GM21367 (cell line): ENCODE results near the gene MYO5A.

Experiments used
- ATAC-seq: cut with Tn5 transposase; IDR thresholded peaks from one replicate; pipeline ENCODE4 v1.9.1; 2021; ENCODE audit not compliant: unreplicated experiment

The MYO5A gene

DNA sequence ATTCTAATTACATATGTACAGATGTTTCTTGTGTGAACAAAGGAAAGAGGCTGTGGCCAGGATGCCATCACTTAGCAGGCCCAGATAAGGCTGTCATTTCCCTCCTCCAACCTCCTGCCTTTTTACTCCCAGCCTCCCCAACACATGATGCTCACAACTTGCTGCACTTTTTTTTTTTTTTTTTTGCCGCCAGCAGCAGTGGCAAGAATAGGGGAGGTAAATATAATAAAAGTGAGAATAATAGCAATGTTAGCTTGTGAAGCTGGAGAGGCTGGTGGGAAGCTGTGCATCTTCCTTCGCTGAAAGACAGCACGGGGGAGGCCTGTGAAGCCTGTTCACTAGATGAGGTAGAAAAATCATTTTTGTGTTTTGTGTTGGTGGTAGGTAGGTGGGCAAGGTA lies 190.6 kb downstream of the MYO5A start:
- no peak for ATAC-seq

DNA sequence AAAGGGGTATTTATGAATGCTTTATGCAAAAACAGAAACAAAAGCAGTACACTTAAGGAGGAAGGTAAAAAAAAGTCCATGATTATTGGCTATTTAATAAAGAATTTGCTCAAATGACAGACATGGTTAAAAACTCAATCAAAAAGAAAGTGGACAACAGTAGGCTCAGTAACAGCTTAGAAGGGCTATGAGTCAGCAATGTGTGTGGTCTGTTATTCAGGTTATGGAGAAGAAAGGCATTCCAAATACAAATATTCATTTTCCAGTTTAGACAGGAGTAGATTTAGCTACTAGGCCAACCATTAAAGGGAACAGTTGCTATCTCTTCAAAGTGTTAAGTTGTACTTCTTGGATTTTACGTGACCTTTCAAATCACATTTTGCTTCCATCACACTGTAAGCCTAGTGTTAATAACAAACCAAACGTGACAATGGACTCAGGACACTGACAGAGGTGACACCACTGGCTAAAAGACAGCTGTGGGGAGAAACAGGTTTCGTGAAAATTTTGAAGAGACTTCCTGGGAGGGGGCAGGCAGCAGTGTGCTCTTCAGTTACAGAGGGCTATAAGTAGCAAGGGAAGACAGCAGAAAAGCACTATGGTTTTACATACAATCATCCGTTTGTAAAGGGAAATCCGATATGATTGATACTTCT lies 191.4 kb downstream of the MYO5A start:
- no peak for ATAC-seq

DNA sequence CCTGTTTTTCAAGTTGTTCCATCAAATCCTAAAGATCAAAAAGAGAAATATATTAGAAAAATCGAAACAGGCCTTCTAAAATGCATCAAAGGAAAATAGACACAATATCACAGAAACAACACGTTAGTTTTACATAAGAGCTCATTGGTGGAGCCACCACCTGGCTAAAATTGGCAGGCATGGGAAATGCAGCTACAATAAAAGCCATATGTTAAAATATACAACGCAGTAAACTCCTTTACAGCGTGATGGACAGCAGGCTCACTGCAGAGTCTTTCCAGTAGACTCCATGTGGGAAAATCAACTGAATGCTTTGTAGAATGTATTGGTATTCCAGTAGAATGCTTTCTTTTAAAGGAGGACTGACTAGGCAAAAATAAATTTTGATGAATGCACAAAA lies 192.2 kb downstream of the MYO5A start:
- ATAC-seq, result no peak

DNA sequence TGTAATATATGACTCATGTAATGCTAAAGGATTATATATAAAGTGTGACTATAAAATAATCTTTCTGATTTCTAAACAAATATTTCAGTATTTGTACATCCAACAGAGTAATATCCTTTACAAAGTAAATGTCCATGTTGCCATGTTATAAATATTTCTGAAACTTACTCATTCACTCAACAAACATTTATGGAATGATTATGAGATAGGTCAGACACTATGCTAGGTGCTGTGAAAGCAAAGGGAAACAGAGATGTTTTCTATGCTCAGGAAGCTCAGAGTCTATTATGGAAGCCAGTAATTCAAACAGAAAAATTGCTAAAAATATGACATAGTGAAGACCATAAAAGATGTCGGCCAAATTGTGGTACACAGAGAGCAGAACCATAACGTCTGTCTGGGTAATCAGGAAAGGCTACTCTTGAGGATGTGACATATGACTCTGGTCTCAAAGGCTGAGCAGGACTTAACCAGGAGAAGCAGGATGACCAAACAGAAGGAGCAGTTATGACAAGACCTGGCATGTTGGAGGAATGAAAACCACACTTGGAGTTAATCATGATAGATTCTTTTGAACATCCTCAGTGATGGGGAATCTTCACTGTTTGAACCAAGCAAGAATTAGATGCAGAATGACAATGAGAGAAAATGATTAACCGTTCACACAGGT lies 194.1 kb downstream of the MYO5A start:
- no peak for ATAC-seq

DNA sequence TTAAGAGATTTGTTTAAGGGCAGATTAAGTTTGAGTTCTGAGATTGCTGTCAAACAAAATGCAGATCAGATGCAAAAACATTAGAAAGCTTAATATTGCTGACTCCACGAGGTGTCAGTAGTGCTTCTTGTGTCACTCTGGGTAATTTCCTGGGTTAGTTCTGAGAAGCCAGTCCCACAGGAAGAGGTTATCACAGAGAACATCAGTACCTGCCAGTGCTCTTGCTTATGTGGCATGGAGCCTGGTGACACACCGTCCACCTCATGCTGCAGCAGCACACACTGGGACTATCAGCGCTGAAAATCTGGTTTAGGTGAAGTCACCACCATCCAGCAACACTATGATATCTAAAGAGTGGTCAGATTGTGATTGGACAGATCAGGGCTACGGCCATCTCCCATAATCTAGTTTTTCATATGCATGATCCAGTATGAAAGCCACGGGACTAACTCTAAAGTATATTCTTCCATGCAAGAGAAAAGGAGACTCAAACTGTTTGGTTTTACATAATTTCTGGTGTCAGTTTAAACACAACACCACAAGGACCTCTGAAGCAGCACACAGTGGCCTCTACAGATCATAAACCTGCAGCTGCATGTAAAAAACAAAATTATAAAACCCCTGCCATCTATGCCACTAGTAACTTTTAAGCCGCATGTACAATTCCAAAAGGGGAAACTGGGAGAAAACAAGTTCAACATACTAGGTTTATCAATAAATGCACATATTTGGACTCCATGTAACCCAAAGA lies 197.0 kb downstream of the MYO5A start:
- peak; percentile 81 for ATAC-seq

DNA sequence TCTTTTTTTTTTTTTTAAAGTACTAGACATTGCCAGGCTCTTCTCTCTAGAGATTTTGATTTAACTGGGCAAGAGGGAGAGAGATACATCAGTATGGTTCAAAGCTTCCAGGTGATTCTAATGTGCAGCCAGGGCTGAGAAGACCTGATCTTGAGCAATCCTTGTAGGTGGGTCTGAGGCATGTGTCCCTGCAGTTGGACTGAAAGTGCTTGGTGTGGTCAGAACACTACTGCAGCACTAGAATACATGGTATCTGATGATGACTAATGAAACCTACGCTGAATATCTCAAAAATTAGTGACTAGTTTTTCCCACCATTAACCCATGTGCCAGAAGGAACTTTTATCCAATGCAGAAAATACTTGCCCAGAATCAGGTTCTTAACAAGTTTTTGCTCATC lies 198.7 kb downstream of the MYO5A start:
- ATAC-seq, result no peak

DNA sequence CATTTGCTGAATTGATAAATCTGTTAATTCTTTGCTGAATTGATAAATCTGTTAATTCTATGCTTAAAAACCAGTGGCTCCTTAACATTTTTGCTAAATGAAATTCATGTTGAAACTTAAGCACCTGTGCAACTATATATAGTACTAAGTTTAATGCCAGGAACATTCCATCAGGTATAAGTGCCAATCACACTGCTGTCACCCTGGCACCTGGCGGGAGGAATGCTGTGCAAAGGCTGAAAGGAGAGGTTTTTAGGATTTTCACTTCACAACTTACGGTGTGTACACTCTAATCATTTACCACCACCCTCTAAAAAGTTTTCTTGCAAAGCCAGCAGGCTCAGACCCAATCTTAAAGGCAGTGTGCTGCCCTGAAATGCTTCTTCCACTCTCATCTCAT lies 199.5 kb downstream of the MYO5A start:
- no peak for ATAC-seq

DNA sequence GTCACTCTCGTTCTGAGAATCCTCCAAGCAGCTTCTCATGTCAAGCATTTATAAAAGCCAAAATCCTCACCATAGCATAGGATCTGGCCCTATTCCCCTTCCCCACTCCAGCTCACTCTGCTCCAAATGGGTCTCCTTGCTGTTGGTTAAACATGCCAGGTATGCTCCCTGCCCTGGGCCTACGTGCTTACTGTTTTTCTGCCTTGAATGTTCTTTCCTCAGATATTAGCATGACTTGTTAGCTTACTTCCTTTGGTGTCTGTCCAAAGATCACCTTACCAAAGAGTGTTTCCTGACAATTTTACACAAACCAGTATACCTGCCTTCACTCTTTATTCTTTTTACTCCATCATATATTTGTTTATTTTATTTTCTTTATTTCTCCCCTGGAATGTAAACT lies 200.0 kb downstream of the MYO5A start:
- no peak for ATAC-seq

DNA sequence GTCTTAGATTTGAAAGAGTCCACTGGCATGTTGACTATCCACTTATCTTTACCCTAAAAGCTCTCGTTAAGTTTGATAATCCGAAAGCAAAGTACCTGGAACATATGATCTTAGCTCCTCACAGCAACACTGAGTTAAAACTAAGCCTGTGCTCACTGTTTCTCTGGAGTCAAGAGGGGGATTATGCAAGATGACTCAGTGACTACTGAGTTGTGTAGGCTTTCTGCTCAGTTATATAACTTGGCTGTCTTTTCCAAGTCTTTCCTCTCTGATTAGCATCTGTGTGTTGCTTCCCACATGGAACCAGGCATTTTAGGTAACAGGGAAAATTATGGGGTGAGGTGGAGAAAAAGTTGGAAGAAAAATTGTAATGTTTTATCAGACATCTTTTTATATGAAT lies 201.9 kb downstream of the MYO5A start:
- no peak for ATAC-seq

DNA sequence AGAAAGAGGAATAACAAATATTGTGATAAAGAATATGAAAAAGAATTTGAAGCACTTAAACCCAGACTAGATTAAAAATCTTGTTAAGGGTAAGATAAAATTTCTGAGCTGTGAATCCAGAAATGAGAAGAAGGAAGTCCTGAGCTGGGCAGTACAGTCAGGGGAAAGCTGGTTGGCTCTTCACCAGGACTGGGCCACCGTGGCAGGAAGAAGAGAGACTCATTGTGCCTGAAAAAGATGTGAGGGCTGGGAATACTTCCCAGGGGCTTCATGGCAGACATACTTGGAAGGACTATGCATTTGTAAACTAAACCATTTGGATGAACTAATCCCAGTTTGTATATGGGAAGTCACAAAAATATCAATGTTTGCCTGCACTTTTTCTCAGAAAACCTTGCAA lies 204.6 kb downstream of the MYO5A start:
- no peak for ATAC-seq

DNA sequence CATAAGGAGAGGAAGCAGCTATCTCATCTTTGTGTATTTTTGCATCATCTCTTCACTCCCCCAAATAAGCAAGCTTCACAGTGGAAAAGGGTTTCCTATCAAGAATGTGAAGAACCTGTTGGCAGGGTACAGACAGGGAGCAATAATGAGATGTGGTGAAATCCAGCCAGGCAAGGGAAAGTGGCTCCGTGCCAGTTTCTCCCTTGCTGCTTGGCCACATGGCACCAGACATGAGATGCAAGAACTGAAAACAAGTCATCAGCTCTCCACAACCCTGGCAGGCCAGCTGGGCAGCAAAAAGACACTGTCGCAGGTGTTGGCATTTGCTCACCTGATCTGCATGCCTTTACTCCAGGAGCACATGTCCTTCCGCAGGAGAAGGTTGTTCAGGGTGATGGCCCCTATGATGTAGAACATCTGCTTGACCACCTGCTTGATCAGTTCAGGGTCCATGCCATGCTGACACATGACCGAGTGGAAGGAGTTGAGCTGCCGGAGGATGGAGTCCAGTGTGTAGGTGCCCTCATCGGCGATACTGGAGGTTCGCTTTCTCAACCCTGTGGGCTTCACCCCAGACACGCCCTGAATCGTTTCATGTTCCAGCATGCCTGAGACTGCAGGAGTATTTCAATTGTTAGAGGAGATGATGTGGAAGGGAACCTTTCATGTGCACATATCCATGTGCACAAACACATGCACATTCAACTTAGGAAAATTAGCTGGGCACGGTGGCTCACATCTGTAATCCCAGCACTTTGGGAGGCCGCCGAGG lies 209.8 kb downstream of the MYO5A start:
- no peak for ATAC-seq

DNA sequence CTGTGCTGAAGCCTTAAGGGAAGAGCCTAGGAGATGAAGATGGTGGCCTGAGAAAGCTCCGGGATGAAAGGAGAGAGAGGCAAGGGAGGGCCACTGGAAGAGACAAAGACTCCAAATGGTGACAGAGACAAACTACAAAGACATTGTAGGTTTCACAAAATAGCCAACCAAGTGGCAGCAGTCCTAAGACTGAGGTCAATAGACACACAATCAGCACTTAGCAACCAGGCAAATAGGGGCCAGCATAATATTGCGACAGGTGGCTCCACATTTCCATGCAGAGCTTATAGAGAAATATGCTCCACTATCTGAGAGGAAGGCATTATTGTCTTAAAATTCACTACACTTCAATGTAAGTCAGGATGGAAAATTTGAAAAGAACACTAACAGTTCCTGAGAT lies 211.0 kb downstream of the MYO5A start:
- ATAC-seq, result no peak

DNA sequence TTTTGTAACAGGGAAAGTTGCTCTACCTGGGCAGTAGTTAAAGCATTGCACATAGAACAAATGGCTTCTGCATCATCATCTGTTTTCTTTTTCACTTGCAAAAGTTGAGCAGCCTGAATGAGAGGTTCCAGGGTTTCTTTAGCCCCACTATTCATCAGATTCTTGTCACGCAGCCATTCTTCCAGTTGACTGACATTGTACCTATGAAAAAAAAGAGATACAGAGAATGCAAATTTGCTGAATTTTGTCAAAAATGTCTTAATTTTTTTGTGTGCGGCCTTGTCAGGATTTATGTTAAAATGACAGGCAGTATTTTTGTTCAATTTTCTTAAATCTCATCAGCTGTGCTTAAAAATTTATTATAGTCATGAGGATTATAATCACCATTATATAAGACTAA lies 211.7 kb downstream of the MYO5A start:
- ATAC-seq, result no peak

DNA sequence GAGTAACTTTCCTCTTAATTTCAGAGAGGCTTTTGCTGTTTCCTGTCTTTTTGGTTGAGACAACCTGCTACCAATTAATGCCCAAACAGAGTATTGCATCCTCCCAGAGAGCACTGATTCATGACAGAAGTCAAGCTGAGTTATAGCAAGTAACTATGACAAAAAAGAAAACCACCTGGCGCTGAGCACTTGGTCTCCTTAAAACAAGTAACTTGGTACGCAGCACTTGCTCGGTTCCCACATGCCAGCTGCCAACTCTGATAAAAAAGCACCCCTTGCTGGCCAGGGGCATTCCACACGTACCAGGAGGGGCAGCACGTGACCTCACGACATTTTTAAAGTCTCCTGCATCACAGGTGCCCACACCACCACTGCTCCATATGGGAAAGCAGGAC lies 219.5 kb downstream of the MYO5A start:
- ATAC-seq, result peak; percentile 46

DNA sequence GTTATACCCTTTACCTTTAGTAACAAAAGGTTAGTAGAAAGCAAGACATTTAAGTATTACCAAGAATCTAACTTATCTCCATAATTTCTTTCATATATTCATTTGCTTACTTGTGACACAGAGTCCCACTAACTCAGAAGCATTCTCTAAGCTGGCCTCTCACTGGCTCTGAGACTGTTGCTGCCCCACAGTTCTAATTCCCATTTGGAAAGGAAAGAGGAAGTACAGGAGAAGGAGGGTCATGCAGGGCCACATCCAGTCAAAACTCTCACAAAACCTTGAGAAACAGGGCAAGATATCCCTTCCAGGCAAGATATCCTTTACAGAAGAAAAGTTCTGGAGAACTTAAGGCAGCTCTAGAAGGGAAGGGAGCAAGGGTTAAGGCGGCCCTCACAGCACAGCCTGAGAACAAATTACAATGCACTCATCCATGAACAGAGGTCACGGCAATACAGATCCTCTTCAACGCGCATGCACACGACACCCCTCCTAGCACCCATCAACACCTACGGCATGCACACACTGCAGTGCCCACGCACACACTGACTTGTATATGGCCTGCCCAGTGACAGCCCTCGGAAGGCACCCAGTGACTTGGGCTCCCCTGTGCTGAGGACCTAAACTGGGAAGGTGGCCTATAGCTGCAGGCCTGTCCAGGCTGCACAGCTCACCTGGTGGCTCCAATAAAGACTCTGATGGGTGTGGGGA lies 220.1 kb downstream of the MYO5A start:
- peak; percentile 52 for ATAC-seq

DNA sequence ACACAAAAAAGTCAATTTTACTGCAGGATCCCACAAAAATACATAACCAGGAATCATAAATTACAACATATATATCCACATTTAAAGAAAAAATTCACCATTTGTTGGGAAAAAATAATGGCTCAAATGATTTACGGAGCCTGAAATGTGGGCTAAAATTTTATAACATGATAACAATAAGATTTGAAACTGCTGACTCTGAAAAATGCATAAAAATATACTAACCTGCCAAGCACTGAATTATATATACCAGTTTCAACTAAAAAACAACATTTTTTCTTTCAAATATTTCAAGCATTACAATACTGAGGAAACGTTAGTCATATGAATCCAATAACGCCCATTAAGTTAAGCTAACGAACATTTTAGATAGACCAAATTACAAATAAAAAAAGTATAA lies 220.8 kb downstream of the MYO5A start:
- ATAC-seq, result no peak

DNA sequence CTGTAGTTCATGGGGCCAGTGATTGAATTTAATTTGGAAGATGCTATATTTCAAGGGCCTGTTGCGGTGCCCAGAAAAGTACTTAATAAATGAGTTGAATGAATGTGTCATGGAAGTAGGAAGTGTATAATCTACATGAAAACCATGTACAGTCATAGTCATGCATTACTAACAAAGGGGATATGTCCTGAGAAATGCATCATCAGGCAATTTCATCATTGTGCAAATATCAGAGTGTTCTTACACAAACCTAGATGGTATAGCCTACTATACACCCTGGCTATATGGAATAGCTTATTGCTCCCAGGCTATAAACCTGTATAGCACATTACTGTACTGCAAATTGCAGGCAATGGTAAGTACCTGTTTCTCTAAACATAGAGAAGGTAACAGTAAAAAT lies 222.4 kb downstream of the MYO5A start:
- no peak for ATAC-seq

DNA sequence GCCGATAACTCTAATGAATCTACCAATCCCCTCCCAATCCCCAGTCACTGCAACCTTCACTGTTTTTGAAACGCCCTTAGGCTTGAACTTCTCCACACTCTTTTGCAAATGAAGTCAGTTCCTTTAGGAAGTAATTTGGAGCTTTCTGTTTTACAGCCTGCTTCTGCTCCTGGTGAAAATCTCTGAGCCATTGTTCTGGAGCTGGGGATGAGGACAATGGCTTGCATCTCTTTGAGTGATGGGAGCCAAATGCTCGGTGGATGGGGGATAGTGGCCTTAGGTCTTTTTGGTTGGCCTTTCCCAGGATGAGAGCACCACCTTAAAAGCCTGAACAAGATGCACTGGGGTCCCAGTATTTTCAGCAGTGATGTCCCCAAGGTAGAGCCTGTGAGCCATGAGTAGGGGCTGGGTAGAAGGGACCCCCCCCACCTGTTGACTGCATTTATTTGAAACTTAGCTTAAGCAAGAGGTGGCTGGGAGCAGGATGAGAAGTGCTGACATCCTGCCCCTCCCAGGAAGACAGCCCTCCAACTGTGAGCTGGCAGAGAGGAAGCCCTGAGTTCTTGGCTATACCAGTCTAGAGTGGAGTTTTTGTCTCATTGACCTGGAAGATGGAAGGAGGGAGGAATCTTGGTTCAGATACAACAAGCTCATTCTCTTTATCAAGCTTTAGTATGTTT lies 225.4 kb downstream of the MYO5A start:
- no peak for ATAC-seq

DNA sequence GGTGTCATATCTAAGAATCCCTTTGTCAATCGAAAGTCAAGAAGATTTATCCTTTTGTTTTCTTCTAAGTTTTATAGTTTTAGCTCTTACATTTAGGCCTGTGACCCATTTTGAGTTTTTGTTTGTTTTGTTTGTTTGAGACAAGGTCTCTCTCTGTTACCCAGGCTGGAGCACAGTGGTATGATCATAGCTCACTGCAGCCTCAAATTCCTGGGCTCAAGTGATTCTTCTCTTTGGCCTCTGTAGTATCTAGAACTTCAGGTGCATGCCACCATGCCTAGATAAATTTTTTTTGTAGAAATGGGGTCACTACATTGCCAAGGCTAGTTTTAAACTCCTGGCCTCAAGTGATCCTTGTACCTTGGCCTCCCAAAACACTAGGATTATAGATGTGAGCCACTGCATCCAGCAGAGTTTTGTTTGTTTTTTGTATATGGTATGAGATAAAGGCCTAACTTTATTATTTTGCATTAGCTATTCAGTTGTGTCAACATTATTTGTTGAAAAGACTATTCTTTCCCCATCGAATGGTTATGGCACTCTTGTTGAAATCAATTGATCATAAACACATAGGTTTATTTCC lies 227.3 kb downstream of the MYO5A start:
- no peak for ATAC-seq

DNA sequence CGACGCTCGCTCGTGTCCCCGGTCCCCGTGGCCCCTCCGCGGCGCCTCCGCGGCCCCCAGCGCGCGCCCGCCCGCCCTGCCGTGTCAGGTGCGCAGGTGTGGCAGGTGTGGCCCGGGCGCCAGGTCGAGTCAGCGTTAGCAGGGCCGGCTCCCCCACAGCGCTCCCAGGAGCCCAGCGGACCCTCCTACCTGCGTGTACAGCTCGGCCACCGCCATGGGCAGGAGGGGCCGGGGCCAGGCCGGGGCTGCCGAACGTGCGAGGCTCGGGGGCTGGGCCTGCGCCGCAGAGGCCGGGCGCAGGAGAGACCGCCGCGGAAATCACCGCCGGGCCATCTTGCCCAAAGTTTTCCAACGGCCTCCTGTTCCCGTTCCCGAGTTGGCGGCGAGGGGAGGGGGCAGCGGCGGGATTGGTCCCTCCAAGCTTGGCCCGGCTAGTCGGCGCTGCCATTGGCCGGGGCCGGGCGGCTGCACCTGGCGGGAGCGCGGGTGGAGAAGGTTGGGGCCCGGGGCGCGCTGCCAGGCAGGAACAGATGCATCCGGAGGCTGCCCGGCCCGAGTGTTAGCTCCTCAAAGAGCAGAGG lies 233.2 kb downstream of the MYO5A start, which contains the start of gene MYO5C:
Gene MYO5C (minus strand): TSS at position 384 of the 581 bp plus-strand sequence. CDS start 168 bp downstream, at position 216.
- no peak for ATAC-seq
